GM10847 (cell line): Measurements from ENCODE around the gene ST14.

Source experiments
- POLR2A ChIP-seq: IDR thresholded peaks from 2 replicates; pipeline ENCODE4 v1.6.1; 2011; ENCODE audit not compliant: insufficient read length; ENCODE audit errors: extremely low read depth

Gene ST14

DNA sequence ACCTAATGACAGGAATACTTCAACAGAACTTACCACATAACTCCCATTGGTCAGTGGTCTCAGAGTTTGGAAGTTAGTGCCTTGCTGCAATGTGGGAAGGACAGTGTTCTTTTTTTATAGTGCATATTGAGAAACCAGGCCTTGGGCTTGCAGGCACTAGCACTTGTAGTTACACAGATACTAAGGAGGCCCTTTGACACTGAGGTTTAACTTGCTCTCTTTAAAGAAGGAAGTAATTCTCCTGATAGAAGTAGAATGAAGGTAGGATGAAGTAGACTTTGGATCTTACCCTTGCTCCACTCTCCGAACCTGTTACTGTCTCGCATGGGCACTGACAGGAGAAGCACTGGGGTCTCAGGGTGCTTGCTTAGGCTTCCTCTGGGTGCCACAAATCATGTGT is 31.0 kb upstream of the ST14 start:
- no peak for TF ChIP-seq POLR2A

DNA sequence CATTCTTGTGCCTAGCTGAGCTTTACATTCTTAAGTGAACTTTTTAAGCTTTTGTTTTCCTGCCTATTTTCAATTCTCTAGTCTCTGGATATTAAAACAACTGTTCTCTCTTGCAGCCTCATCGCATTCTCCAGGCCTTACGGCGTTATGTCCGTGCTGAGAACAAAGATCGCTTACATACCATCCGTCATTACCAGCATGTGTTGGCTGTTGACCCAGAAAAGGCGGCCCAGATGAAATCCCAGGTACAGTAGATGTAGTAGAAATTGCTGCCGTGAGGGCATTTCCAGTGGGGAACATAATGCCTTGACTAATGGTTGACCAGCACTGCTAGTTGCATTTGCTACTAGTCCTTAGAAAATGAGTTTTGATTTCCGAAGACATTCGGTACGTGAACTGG is 29.7 kb upstream of the ST14 start:
- no peak for TF ChIP-seq POLR2A

DNA sequence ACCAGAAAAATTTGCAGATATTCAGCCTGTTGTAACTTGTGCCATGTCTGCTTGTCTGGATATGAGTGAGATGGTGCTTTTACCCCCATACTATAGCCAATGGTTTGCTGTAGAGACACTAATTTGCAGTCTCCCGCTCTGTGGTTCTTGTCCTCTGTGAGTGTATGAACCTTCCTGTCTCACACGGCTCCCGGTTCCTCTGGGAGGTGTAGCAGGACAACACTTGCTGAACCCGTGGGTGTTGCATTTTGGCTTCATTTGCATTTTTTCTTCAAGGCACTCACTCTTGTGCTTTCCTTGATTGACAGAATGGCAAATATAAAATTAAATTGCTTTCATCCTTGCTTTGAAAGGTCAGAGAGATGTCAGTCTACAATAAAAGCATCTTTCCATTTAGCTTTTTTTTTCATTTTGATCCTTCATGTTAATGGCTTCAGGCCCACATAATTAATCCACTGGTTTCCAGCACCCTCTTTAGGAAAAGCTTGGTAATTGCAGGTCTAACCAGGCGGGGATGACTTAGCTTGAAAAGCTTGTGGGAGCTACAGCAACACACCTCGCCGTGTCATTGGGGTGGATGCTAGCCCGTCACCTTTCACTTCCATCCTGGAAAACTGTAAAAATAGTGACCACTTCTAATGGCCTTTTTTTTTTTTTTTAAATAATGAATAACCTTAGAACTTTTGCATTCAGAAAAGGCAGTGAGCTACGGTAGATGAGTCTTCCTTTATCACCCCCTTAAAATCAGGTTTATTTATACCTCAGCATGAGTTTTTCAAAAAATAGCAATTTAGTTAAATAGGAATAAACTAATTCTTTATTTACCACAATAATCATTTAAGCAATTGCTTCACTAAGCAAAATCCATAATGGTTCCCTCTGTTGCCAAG is 27.4 kb upstream of the ST14 start:
- TF ChIP-seq POLR2A = no peak

DNA sequence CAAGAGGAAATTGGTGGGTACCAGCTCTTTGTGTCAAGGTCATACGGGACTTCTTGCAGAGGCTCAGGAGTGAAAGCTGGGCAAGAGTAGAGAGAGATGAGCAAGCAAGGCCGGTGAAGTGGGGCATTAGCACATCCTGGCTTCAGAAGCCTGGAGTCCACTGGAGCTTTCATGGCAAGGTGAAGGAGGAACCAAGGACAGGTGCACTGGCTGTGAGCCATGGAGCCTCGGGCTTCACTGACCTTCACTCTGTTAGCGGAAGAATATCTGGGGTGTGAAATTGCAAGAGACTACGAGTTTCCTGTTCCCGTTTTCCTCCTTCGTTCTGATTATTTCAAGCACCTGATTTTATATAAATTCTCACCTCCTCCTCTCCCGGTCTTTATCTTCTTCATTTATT is 25.9 kb upstream of the ST14 start:
- TF ChIP-seq POLR2A = no peak

DNA sequence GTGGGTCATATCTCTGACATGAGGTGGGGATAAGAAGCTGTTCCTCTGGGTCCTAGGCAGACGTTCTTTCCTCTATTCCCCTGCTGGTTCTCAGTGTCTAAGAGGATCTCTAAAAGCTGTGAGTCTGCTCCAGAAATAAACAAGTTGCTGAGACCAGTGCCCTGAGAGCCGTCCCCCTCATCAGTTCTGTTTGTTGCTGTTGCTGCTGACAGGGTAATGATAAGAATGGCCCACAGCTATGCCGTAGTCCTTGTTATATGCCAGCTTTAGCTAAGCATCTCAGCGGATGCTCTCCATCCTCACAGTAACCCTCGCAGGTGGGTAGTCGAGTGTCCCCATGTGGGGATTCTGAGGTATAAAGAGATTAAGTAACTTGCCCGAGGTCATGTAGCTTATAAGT is 23.5 kb upstream of the ST14 start:
- TF ChIP-seq POLR2A = no peak

DNA sequence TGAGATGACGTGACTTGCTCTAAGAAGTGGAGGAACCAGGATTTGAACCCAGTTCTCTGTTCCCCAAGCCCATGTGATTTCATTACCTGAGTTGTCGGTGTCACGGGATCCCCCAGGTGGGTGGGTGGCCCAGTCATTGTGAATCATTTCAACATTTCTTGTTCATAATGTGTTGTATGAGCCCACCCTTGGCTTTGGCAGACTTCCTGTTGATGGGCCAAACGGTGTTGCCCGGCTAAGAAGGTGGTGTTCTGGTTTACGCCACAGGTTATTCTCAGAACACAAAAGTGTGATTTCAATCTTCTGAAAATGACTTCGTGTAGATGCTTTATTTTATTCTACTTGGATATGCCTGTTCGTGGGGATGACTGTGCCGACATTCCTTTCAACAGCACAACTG is 21.6 kb upstream of the ST14 start:
- TF ChIP-seq POLR2A = no peak

DNA sequence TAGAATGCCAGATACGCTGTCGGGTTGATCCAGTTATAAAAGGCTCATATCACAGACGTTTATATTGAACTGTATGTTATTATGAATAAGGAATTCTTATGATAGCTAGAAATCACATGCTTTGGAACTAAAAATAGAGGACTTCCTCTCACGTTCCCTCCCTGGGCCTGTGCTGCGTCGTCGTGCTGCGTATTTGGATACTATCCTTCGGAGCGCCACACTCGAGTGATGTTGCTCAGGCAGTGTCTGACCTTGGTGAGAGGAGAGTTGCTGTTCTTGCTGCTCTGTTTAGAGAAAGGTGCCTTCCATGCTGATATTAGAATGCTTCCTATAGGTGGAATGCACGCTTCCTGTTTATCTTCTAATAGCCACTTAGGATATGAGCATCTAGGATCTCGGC is 20.2 kb upstream of the ST14 start:
- TF ChIP-seq POLR2A = no peak

DNA sequence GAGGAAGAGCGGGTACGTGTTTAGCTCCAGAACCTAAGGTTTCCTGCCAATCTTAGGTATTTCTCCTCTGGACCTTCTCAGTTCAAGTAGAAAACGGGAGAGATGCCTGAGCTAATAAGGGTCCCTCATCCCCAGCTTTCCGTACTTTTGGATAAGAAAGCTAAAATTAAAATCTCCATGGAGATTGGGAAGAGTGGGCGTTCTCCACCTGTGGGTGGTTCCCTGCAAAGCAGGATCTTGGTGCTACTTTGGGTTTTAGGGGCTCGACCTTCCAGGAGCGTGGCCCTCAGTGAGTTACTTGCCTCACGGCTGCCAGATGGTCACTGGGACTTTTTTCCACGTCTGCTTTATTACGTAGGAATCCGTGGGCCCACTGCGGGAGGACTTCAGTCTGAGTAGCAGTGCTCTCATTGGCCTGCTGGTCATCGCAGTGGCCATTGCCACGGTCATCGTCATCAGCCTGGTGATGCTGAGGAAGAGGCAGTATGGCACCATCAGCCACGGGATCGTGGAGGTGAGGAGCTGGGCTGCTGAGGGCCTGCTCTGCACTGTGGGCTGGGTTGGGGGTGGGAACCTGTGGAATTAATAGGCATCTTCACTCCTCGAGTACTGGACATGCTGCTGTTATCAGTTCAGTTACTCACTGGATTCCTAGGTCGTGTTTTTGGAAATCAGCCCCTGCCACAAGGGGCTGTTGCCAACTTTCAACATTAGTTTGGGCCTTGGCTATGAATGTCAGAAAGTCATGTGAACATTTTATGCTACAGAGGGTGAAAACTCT is 17.8 kb upstream of the ST14 start:
- TF ChIP-seq POLR2A = no peak

DNA sequence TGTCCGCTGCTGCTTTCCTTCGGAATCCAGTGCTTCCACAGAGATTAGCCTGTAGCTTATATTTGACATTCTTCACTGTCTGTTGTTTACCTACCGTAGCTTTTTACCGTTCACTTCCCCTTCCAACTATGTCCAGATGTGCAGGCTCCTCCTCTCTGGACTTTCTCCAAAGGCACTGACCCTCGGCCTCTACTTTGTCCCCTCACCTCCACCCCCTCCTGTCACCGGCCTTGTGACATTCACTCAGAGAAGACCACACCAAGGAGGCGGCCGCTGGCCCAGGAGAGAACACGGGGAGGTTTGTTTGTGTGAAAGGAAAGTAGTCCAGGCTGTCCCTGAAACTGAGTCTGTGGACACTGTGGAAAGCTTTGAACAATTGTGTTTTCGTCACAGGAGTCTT is 15.4 kb upstream of the ST14 start:
- TF ChIP-seq POLR2A = no peak

DNA sequence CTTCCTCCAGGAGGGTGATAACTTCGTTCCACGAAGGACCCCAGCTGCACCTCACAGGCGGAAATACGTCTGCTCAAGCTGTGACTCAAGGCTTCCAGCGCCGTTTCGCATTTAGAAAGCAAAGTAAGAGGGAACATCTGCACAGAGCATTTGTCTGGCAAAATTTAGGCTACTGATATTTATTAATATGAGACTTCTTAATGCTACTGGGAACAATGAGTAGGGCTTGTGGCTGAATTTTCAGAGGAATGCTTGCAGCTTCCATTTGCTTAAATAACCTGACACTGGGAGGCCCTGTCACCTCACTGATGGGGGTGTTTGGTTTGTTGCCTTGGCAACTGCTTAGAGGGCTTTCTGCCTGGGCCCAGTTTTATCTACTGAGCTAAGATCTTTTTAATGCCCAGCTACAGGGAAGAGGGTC is 14.7 kb upstream of the ST14 start:
- TF ChIP-seq POLR2A = no peak

DNA sequence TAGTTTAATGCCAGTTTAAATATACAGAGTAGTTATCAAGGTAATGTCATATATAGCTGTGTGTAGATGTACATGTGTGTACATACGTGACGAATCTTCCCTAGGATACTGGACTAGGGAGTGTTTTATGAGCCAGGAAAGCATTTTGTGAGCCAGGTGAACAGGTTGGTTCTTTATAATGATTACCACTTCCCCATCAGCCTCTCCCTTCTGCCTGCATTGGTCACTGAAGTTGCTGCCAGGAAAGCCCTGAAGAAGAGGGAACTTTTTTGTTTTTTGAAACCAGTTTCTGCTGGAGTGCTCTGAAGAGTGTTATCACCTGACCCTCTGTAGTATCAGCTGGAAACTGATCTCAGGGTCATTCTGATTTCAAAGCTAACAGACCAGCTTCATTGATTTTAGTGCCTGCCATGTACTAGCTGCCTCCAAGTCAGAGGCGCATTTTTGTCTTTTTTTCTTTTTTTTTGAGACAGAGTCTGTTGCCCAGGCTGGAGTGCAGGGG is 14.2 kb upstream of the ST14 start:
- TF ChIP-seq POLR2A = no peak

DNA sequence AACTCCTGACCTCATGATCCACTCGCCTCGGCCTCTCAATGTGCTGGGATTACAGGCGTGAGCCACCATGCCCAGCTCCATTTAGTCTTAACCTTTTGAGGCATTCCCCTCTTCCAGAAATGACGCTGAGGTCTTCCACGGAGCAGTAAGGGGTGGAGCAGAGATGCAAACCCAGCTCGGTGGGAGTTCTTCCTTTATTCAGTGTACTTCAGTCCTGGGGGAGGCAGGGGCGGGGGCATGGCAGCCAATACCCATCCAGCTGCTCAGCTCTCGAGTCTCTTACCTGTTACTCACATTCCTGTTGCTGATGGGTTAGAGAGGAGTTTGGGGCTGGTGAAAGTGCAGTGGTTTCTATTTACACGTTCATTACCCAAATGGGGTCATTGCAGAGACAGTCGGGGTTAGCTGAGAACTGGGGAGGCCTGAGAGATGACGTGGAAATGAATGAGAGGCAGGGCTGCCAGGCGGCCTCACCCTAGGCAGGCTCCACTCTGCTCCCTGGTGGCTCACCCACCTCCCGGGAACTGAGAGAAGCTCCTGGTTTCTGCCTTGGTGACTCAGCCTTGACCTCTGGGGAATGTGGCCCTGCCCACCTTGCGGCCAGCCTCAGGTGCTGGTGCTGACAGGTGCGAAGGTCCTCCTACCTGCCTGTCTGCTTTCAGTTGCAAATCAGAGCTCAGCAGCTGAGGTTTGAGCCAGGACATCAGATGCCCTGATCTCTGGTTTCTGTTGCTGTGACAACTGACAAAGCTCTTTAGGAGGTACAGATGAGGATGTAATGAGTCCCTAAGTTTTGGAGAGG is 13.4 kb upstream of the ST14 start:
- TF ChIP-seq POLR2A = no peak

DNA sequence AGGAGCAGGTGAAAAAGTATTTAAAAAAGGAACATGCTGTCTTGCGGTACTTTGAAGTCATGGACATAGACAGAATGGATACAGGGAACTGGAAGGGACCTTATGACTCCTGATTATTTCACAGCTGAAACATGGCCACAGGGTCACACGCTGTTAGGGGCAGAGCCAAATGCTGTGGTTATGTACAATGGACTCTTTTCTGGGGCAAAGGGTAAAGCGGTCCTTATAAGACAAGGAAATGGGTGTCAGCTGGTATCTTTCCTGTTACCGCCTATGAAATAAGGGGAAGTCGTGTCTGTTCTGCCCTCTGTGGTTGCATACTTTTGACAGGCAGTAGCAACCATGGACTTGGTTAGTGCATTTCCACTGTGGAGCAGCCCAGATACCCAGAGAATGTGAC is 12.8 kb upstream of the ST14 start:
- no peak for TF ChIP-seq POLR2A

DNA sequence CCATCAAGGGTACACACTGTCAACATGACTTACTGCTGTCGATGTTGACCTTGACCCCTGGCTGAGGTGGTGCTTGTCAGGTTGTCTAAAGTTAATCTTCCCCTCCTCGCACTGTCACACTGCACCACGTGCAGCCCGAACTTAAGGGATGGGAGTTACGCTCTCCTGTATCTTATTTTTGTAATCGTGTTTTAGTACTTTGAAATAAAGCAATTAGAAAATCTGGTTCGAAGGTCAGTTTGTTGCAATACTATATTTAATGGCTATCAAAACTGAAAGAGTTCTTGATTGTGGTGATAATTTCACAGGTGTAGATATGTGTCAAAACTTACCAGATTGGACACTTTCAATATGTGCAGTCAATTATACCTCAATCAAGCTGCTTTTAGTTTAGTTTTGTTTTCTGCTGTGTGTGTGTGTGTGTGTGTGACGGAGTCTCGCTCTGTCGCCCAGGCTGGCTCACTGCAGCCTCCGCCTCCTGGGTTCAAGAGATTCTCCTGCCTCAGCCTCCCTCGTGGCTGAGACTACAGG is 10.7 kb upstream of the ST14 start:
- TF ChIP-seq POLR2A = no peak

DNA sequence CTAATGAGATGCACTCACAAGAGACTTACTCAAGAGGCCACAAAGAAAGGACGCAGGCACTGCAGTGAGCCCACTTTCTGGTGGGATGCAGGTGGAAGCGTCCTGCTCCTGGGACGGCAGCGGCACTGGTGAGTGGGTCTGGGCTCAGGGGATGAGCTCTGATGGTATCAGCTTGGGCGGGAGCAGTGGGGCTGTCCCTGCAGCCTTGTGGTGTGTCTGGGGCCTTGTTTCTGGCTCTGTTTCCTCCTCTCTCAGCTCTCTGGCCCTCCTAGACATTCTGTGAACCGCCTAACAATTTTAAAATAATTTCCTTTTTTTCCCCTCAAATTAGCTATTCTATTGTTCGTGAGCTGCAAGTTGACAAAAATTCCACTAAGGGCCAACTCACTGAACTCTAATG is 8.8 kb upstream of the ST14 start:
- TF ChIP-seq POLR2A = no peak
